ENCODE results near the gene PI16.

The PI16 gene, protein sequence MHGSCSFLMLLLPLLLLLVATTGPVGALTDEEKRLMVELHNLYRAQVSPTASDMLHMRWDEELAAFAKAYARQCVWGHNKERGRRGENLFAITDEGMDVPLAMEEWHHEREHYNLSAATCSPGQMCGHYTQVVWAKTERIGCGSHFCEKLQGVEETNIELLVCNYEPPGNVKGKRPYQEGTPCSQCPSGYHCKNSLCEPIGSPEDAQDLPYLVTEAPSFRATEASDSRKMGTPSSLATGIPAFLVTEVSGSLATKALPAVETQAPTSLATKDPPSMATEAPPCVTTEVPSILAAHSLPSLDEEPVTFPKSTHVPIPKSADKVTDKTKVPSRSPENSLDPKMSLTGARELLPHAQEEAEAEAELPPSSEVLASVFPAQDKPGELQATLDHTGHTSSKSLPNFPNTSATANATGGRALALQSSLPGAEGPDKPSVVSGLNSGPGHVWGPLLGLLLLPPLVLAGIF

DNA sequence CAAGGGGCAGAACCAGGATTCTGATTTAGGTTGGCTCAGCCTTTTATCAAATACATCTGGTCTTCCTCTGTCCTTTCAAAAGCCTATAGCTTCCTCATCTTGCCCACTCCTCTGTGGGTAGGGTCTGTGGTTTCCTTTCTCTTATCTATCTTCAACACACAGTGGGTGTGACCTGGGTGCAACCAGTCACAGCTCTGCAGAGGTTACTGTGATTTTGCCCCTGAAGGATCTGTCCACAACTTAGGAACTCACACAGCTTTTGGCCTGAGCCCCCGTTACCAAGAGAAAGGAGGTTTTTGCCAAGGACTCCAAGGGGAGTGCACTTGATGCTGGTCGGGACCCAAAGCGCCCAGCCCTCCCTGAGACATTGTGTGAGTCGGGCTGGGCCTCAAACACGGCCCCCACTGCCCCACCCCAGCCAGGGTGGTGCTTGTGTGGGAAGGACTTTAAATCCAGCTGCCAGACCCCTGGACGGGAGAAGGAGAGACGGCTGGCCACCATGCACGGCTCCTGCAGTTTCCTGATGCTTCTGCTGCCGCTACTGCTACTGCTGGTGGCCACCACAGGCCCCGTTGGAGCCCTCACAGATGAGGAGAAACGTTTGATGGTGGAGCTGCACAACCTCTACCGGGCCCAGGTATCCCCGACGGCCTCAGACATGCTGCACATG lies at the start of gene PI16:
PI16 (plus strand) TSS at position 477 of the 670 bp plus-strand sequence; CDS start at position 500, 23 bp downstream.
- DNase-seq, result no peak

DNA sequence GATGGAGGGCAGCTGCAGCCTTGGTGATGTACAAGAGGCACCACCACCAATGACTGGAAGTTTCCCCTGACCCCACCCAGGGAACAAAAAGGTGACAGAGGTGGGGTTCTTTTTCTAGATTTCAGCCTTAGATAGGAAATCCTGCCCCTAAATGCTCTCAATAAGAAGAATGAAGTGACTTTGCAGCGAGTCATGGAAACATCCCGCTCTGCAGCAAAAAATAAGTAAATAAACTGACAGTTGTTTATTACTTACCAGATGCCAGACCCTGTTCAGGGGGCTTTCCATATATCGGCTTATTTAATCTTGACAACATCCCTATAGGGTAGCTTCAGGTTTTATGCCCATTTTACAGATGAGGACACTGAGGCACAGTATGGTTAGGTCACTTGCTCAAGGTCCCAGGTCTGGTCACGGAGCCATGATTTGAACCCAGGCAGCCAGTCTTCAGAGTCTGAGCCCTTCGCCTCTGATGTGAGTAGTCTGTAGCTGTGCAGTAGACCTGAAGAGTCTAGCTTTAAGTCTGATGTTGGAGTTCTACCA lies 49.6 kb upstream of the PI16 start:
- no peak for DNase-seq

DNA sequence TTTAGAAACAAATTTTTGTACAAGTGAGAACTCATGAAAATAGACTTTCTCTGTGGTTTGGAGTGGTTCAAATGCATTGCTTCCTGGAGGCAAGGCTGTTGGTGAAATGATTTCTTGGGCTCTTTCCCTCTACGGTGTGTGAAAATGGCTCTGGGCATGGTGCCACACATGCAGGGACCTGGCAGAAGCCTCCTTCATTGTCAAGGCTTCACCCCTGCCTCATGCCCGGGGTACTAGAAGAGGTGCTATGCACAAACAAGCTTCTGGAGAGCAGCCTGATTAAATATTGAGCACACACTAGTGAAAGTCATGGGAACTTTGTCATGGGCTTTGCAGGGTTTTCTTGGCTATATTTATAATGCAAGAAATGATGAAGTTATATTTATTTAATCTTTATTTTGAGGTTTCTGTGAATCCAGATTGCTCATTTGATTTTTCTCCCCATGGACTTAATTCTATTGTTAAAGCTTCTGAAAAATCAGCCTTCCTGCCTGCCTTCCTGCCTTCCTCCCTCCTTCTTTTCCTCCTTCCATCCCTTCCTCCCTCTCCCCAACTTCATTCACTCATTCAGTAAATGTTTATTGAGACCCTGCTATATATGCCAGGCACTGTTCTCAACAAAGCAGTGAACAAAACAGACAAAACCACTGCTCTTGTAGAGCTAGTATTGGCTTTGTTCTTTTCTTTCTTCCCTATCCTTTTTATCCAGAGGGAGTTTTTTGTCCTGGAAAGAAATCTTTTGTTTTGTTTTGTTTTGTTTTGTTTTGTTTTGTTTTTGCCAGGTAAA lies 47.8 kb upstream of the PI16 start:
- no peak for DNase-seq

DNA sequence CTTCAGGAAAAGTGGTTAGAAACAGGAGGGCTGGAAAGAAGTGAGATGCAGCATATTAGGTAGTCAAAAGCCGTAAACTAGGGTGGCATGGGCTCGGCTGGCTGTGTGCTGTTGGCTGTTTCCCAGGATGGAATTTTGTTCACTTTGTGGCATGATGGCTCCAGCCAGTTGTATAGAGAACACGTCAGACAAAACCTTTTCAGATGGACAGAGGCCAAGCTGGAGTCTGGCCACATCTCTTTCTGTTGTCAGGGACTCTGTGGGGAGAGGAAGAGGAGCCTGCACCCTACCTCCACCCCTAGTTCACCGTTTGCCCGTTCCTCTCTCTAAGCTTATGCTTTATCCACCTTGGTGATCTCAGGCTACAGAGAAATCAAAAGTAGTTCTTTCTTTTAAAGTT lies 46.8 kb upstream of the PI16 start:
- no peak for DNase-seq

DNA sequence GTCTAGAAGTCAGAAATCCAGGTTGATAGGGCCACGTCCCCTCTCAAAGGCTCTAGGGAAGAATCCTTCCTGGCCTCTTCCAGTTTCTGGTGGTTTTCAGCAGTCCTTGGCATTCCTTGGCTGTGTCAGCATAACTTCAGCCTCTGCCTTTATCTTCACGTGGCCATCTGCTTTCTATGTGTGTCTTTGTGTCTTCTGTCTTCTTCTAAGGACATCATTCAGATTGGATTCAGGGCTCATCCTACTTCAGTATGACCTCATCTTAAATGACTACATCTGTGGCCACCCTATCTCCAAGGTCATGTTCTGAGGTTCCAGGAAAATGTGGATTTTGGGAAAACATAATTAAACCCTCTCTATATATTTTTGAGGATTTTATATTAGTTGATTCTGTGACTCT lies 45.8 kb upstream of the PI16 start:
- DNase-seq, result no peak

DNA sequence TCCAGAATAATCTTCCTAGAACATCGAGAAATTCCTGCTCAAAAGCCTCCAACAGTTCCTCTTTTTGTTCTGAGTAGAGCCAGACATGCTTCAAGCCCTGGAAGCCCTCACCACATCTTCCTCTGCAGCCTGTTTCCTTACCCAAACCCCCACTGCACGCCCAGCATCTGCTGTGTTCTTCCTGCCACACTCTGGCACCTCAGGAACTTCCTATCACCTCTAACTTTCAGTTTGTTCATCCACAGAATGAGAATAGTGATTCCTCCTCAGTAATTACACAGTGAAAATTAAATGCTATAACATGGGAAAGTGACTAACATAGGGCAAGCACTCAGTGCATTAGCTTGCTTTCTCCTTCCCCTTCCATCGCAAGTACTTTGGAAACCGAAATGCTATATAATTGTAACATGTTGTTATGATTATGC lies 42.5 kb upstream of the PI16 start:
- peak; percentile 13 for DNase-seq

DNA sequence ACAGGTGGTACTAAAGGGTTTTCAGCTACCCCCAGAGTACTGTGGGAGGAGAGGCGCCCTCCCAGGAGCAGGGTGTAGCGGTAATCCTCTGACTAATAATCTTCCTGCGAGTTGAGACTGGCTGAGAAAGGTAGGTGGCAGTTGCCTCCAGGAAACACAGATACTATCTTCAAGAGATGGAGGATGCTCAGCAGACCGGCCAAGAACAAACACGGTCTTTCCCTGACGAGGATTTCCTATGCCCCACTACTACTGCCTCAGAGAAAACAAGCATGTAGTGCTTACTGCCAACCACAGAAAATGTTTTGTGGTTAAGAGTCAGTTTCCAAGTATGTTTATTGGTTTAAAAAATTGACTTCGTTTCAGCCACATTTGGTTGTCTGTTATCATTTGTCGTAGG lies 42.0 kb upstream of the PI16 start:
- DNase-seq, result peak; percentile 37

DNA sequence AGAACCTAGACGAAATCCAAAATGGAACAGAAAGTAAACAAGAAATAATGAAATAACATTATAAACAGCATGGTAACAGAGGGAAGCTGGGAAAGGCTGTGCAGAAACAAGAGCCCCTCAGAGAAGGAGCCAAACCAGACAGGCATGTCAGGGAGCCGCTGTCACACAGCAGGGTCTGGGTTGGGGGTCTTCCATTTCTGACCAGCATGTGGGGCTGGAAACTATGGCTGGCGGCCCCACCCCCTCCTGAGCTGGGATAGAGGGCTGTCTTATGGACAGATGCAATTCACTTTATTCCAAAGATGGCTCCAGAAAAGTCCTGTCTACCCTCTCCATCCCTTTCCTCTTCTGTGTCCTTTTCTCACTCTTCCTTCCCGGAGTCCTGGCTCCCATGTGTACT lies 41.5 kb upstream of the PI16 start:
- no peak for DNase-seq

DNA sequence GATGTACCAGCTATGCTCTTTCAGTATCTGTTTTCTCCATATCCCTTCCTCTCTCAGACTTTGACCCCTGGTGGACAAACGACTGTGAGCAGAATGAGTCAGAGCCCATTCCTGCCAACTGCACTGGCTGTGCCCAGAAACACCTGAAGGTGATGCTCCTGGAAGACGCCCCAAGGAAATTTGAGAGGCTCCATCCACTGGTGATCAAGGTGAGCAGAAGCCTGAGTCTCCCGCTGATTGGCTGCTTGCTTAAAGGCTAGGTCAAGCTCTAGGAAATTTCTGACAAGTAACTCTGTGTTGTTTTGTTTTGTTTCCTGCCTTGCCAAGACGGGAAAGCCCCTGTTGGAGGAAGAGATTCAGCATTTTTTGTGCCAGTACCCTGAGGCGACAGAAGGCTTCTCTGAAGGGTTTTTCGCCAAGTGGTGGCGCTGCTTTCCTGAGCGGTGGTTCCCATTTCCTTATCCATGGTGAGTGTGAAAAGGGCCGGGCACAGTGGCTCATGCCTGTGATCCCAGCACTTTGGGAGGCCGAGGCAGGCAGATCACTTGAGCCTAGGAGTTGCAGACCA lies 40.2 kb upstream of the PI16 start:
- DNase-seq, result no peak

DNA sequence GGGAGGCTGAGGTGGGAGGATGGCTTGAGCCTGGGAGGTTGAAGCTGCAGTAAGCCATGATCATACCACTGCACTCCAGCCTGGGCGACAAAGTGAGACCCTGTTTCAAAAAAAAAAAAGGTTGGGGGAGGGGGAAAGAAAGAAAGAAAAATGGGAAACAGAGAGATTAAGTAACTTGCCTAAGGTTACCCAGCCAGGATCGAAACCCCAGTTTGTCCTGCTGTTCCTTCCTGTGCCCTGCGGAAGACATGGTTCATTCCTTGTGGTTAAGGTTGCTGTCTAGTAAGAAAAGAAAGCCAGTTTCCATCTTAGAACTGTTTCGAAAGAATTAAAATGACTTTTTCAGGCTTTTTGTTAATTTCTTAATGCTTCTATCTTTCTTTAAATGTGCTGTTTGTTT lies 38.9 kb upstream of the PI16 start:
- no peak for DNase-seq

DNA sequence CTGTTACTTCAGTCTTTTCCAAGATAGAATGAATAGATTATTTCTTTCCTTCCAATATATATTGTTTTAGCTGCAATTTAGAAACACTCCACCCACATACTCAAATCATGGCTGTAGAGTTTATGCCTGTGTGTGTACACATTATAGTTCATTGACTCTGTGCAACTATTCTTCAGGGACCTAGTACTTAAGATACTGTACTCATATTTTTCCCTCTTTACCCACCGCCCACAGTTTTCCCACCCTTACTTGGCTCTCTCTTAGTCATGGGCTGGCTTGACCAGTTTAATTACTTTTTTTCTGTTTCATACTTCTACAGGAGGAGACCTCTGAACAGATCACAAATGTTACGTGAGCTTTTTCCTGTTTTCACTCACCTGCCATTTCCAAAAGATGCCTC lies 38.4 kb upstream of the PI16 start:
- DNase-seq, result no peak

DNA sequence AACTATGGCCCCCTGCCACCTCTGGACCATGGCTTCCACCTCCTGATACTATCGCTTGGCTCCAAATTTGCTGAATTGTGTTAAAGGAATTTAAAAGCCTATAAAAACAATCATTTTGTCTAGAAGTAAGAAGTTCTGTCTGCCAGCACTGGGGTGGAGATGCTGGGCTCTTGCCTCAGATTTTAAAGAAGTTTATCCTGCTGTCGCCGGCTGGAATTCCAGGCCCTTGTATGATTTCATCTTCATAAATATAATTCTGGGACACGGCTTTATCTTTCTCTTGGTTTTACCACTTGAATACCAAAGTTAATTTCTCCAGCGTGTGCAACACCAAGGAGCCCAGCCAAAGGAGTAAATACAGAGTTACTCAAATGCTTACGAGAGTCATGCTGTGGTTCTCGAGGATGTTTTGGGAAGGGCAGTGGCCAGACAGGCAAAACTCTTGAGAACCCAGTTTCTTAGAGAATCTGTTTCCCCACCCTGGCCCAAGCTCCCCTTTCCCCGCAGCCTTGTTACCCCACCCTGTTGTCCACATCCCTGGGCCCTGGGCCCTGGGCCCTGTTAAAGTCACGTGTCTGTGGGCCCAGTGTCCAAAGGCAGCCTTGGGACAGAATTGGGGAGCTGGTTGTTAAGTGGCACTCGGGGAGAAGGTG lies 36.9 kb upstream of the PI16 start:
- DNase-seq, result no peak

DNA sequence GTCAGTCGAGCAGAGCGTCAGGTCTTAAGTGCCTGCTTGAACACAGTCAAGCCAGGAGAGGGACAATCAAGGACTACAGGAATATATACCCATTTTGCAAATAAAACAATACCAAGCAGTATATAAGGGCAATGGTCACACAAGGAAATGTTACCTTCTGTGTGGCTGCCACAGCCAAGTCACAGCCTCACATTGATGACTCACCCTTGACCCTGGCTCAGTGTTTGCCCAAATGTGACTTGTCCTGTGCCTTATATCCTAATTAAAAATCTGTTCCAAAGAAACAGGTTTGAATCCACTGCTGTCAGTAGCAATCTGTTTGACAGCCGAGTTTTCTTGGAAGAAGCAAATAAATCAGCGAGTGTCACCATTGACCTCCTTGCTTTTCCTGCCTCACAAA lies 34.5 kb upstream of the PI16 start:
- no peak for DNase-seq

DNA sequence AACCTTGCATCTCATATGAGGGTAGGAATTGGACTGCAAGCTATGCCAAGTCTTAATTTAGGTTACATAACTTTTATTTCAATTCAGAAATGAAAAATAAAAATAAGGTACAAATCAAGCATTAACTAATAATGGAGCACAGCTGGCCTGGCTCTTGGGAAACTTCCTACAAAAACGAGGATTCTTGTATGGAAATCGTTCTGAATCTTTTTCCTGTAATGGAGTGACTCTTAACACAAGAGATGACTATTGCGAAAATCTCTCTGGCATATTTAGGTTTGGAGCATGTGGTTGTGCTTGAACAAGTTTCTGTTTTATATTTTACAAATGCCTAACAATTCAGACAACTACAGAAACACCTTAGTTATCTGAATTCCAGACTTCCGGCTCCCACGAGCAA lies 34.0 kb upstream of the PI16 start:
- DNase-seq, result no peak

DNA sequence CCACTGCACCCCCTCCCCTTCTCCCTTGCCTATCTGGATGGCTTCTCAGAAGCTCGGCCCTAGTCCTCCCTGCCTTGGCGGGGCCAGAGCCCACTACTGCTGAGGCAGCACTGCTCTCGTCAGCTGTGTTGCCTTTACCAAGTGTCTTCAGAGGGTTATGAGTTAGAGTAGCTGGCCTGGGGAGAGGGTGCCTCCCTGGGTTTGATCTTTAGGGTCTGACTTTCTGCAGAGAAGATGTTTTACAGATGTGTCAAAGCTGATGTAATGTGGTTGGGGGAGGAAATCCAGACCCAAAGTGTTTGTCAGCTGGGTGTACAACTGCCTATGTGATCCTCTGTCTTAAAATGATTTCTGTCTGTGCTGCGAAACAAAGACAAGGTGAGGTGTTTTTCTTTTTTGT lies 30.4 kb upstream of the PI16 start:
- peak; percentile 14 for DNase-seq

DNA sequence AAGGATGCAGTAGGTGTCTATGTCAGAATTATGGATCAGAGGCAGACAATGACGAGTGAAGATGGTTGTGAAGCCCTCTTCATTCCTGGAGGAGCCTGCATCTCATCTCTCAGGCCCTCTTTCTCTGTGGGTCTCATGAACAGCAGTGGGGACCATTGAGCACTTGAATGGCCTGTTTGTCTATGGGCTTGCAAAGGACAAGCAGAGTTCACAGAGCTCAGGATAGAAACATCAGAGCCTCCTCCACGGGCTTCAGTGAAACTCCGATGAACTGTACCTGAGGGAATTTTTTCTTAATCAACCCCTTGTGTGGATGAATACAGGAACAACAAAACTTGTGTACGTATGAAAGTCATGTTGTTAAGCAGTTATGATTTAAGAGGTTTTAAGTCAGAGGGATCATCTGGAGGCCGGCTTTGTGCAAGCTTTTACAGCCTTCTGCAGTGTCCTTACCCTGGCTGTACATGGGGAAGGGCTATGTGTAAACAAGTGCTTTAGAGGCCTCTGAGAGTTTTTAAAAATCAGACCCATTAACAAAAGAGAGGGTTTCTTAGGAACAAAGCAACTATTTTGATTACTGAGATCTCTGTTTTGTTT lies 29.7 kb upstream of the PI16 start:
- no peak for DNase-seq

DNA sequence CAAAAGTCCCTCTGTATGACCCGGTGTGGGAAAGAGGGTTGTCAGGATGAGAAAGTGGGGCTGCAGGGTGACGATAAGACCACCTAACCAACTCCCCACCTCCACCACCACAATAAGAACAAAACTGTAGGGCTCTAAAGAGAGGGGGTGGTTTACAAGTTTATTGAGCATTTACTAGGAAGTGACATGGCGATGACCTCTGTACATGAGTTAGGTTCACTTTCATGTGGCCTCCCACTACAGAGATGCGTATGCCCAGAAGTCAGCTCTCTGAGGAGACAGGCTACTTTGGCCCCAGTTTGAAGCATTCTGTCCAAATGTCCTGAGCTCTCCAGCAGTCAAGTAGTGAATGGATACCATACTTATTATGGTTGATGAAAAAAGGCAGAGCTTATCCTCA lies 28.7 kb upstream of the PI16 start:
- DNase-seq, result no peak

DNA sequence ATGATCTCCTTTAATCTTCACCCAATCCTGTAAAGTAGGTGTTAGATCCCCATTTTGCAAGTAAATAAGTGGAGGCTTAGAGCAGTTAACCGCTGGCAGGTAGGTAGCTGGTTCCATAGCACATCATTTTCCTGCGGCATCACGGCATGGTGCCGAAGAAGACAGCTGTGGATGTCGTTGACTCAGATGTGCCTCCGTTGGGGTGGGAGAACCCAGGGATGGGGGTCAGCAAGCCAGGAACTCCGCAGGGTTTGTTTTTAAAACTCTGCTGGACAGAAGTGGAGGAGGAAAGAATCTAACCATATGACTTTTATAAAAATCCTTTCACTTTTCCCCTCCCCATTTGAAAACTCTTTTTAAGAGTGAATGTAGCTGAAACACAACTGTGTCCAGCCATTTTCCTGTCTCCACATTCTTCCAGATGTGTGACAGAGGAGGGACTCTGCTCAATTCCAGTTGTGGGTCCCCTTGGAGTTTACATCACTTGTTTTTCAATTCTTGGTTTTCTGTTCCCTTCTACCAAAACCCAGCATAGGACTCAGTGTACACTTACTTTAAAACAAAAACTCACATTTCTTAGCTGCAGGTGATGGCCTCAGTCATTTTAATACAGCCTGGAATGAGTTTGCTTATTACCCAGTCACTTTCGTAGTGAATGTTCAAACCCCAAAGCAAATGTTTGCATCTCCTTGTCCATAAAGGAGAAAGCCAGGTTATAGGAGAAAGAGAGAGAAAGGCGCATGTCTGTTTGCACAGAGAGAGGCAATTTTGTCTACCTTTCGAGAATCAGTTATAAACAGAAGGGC lies 27.6 kb upstream of the PI16 start:
- no peak for DNase-seq

DNA sequence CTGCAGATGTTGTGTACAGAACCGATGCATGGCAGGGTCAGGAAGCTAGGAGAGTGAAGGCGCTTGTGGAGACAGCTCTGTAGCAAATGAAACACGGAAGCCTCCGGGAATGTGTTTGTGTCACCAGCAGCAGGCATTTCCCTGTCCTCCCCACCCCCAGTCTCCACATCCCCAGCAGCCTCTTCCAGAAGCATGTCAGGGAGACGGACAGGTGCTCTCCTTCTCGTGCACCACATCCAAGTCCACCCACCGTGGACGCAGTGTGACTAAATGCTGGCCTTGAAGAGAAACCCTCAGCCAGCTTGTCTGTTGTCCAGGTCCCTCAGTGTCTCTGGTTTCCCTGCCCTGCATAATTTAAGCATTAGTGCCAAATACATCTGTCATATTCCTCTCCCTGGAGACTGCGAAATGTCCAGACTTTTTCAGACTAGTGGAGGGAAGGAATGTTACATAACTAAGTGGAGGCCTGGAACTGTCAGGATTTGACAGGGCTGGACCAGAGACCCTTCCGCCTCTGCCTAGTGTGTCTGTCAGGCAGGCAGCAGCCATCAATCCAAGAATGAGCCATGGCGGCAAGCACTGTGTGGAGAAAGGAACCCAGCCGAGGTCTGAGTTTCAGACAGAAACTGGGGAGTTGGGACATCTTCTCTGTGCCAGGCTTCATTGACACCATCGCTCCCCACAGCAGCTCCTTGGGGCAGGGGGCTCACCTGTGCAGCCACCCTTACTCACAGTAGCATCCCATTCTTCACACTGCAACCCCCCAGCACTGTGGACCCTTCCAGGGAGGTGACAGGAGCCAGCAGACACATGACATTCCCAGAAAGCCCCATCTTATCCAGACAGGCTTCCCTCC lies 26.6 kb upstream of the PI16 start:
- no peak for DNase-seq

DNA sequence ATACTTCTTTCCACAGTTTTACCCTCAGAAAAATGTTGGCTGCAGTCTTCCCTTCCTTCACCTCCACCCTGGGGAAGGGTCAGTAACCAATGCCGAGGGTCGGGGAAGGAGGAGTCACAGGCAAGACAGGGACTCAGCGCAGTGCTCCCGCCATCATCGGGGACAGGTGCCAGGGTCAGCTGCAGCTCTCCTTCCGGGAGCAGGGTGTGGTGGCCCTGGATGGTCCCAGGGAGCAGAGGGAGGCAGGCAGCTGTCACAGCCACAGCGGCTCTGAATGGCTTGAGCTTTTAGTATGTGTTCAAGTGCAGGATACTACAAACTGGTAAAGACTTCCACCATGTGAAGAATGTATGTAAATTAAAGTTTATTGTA lies 26.0 kb upstream of the PI16 start:
- no peak for DNase-seq
